IMR-90 (cell line): ENCODE results near the gene CCL11.
"Not testable (repeated sequence)": the region's sequence is repeated elsewhere in the genome, so short reads cannot be mapped to it uniquely, and the experiment has no call there.

Experiments
- CHD1 ChIP-seq: IDR thresholded peaks from 2 replicates; pipeline ENCODE4 v1.6.1; 2012; ENCODE audit warnings: low read depth, low read length, improper control_type of control experiment
- CTCF ChIP-seq: conservative IDR thresholded peaks from 2 replicates; pipeline ENCODE4 v1.5.1; 2012; ENCODE audit warnings: mild to moderate bottlenecking, low read depth, low read length, improper control_type of control experiment
- POLR2A ChIP-seq: IDR thresholded peaks from 2 replicates; pipeline ENCODE4 v1.6.1; 2012; ENCODE audit warnings: mild to moderate bottlenecking, low read depth, low read length
- USF2 ChIP-seq: fragments of 150-350 bp; IDR thresholded peaks from 2 replicates; pipeline ENCODE4 v1.6.1; 2017; ENCODE audit warnings: mild to moderate bottlenecking, antibody characterized with exemption, low read length, low read depth

DNA sequence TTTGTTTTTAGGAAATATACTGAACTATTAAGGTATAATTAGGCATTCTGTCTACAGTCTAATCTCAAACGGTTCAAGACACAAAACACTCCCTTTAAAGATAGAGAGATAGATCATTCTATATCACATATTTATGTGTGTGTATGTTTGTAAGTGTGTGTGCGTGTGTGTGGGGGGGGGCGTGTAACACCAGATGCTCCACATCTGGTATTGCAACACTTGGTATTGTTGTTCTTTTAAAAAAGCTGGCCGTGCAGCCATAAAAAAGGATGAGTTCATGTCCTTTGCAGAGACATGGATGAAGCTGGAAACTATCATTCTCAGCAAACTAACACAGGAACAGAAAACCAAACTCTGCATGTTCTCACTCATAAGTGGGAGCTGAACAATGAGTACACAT, 42.0 kb downstream of the CCL11 start:
- TF ChIP-seq CTCF, USF2, CHD1, POLR2A: not testable (repeated sequence)
